Endothelial cell of umbilical vein (primary cell): ENCODE measurements around the gene PROCA1. TPM values are rescaled to one million over a fixed set of nuclear protein-coding genes. Genes with fewer than 3 reads are reported as not detected.

Experiments
- BruUV-seq: library from RNA; stranded (reverse); fragments of 400-500 nt; replicated peaks from 2 replicates; lab custom pipeline; 2021; lab: Mats Ljungman, UMichigan
- CTCF ChIA-PET: fragments of 300-600, 350-600 bp; sonication (Branson Sonifier 250); formaldehyde crosslinking; loops from one replicate; lab custom pipeline; 2021; ENCODE audit warnings: antibody characterized with exemption, inconsistent platforms; lab: Charles Lee
- POLR2A ChIA-PET: fragments of 300-600, 350-600 bp; sonication (Branson Sonifier 250); formaldehyde crosslinking; loops from one replicate; lab custom pipeline; 2021; ENCODE audit warnings: antibody characterized with exemption, inconsistent platforms; lab: Charles Lee
- DNase-seq: peaks from one replicate; pipeline ENCODE4 v3.0.0-alpha.2; 2011; ENCODE audit warnings: low read depth, low spot score
- FAIRE-seq: peaks from 2 replicates; lab custom pipeline; 2011; peaks lifted over from hg19 to GRCh38; lab: Jason Lieb, UNC
- H2AFZ ChIP-seq: 2 replicates; pipeline ENCODE4 v1.6.0; 2012; ENCODE audit warnings: low read depth, low read length, control low read depth, inconsistent platforms
- H3K27ac ChIP-seq: 2 replicates; pipeline ENCODE4 v1.5.1; 2011; ENCODE audit warnings: low read depth, mild to moderate bottlenecking, control low read depth, low read length, moderate library complexity; ENCODE audit not compliant: insufficient read depth
- H3K27me3 ChIP-seq, 2 experiments: 2 replicates each; pipeline versions ENCODE4 v1.6.0 to v1.6.1; 2011; ENCODE audit warnings: low read length in 2 of 2, mixed read lengths in 1 of 2; ENCODE audit not compliant: control insufficient read depth in 2 of 2, insufficient read depth in 2 of 2
- H3K36me3 ChIP-seq, 2 experiments: 2 replicates in 1 of 2; 3 replicates in 1 of 2; pipeline ENCODE4 v1.5.1; 2011; ENCODE audit warnings: low read length in 2 of 2, mild to moderate bottlenecking in 1 of 2, moderate library complexity in 1 of 2; ENCODE audit not compliant: control insufficient read depth in 2 of 2, insufficient read depth in 2 of 2; ENCODE audit errors: extremely low read depth in 1 of 2
- H3K4me1 ChIP-seq: 3 replicates; pipeline ENCODE4 v1.5.1; 2011; ENCODE audit warnings: mild to moderate bottlenecking, low read length; ENCODE audit not compliant: control insufficient read depth, insufficient read depth; ENCODE audit errors: extremely low read depth
- H3K4me2 ChIP-seq: 2 replicates; pipeline ENCODE4 v1.6.1; 2011; ENCODE audit warnings: low read length, control low read depth, mixed read lengths; ENCODE audit not compliant: insufficient read depth
- H3K4me3 ChIP-seq, 3 experiments: fragments of 200-600 bp in 1 of 3; sonication (generic), shearing (Covaris generic) in 1 of 3; replicated peaks in 1 of 3; 2 replicates each; pipeline ENCODE4 v1.5.1; 2011 to 2016; ENCODE audit warnings: control low read depth in 3 of 3, low read length in 3 of 3, mild to moderate bottlenecking in 2 of 3, inconsistent platforms in 1 of 3, low read depth in 1 of 3, moderate library complexity in 1 of 3; ENCODE audit not compliant: insufficient read depth in 1 of 3
- H3K79me2 ChIP-seq: 2 replicates; pipeline ENCODE4 v1.6.0; 2012; ENCODE audit warnings: low read length, inconsistent platforms; ENCODE audit not compliant: control insufficient read depth, insufficient read depth
- H3K9ac ChIP-seq: replicated peaks from 2 replicates; pipeline ENCODE3; 2011; ENCODE audit warnings: low read length, control low read depth; ENCODE audit not compliant: insufficient read depth; ENCODE audit errors: extremely low read depth
- H3K9me1 ChIP-seq: replicated peaks from 3 replicates; pipeline ENCODE4 v1.6.0; 2011; ENCODE audit warnings: mild to moderate bottlenecking, low read length; ENCODE audit not compliant: control insufficient read depth, insufficient read depth; ENCODE audit errors: extremely low read depth
- H3K9me3 ChIP-seq: replicated peaks from 2 replicates; pipeline ENCODE4 v1.5.1; 2012; ENCODE audit warnings: low read length, inconsistent platforms; ENCODE audit not compliant: control insufficient read depth, insufficient read depth
- H4K20me1 ChIP-seq: replicated peaks from 2 replicates; pipeline ENCODE3; 2011; ENCODE audit warnings: mild to moderate bottlenecking, low read length; ENCODE audit not compliant: control insufficient read depth, insufficient read depth; ENCODE audit errors: extremely low read depth
- CTCF ChIP-seq, 2 donors: IDR thresholded peaks; 1 replicate in 1 of 2; 2 replicates in 1 of 2; pipeline ENCODE4 v1.5.1; 2011; ENCODE audit warnings: low read length in 2 of 2, mild to moderate bottlenecking in 2 of 2, moderate library complexity in 2 of 2, control low read depth in 1 of 2, inconsistent platforms in 1 of 2, low read depth in 1 of 2; ENCODE audit not compliant: insufficient read depth in 1 of 2; ENCODE audit errors: extremely low read depth in 1 of 2
- EZH2 ChIP-seq: IDR thresholded peaks from 2 replicates; pipeline ENCODE4 v1.6.1; 2012; ENCODE audit warnings: borderline replicate concordance, low read depth, mild to moderate bottlenecking, moderate library complexity, low read length, inconsistent platforms; ENCODE audit not compliant: severe bottlenecking
- FOS ChIP-seq: IDR thresholded peaks from 2 replicates; pipeline ENCODE4 v1.6.1; 2011; ENCODE audit warnings: mild to moderate bottlenecking, low read length, moderate library complexity, borderline replicate concordance; ENCODE audit not compliant: insufficient read depth
- GATA2 ChIP-seq: IDR thresholded peaks from 2 replicates; pipeline ENCODE4 v1.7.0; 2011; ENCODE audit warnings: low read depth, mild to moderate bottlenecking, moderate library complexity, mixed read lengths, low read length; ENCODE audit not compliant: insufficient read length, insufficient read depth
- JUN ChIP-seq: IDR thresholded peaks from 2 replicates; pipeline ENCODE4 v1.6.1; 2011; ENCODE audit warnings: borderline replicate concordance, low read depth; ENCODE audit not compliant: insufficient read length, insufficient read depth
- MAX ChIP-seq: IDR thresholded peaks from 2 replicates; pipeline ENCODE4 v1.6.1; 2011; ENCODE audit not compliant: insufficient read depth, insufficient read length
- MYC ChIP-seq: IDR thresholded peaks from one replicate; pipeline ENCODE4 v1.6.1; 2011; ENCODE audit warnings: mild to moderate bottlenecking, low read depth, low read length
- POLR2A ChIP-seq: IDR thresholded peaks from 2 replicates; pipeline ENCODE4 v1.6.1; 2012; ENCODE audit warnings: low read depth, mild to moderate bottlenecking, control low read depth, low read length
- POLR2AphosphoS5 ChIP-seq: IDR thresholded peaks from 2 replicates; pipeline ENCODE4 v1.6.1; 2012; ENCODE audit warnings: low read depth, mild to moderate bottlenecking, control low read depth, low read length, moderate library complexity; ENCODE audit not compliant: insufficient read depth
- dilution Hi-C: fragments of 300-500 bp; cut with MboI; formaldehyde crosslinking; loops from one replicate; pipeline ENCODE4 v1.15.0; 2019; ENCODE audit warnings: low sequenced_read_pairs; ENCODE audit not compliant: extremely low pct_ligation_motif_present
- intact Hi-C: fragments of 100-400 bp; cut with micrococcal nuclease; formaldehyde crosslinking; loops from one replicate; pipeline ENCODE4 v1.10.0; 2022
- polyA plus RNA-seq, 4 experiments: library from polyadenylated mRNA; depleted of rRNA in 3 of 4; stranded (reverse) in 3 of 4; unstranded in 1 of 4; fragments of >200 nt; gene quantifications; 2 replicates each; pipeline versions ENCODE4 v1.2.1 to v1.2.3, GENCODE V29; 2011 to 2012; ENCODE audit warnings: missing spikeins in 1 of 4
- total RNA-seq: library from RNA; stranded (reverse); gene quantifications from 2 replicates; pipeline ENCODE4 v1.2.3, GENCODE V29; 2021

The PROCA1 gene
- total and polyA plus RNA-seq, 2 donors (not counting 3 experiments of a cell fraction or from before 2014, with no cell fraction given) = 2.0 to 2.1 TPM

GRCh38 chr17:28682655-28683054 is 29.0 kb downstream of the PROCA1 start:
- Histone ChIP-seq H3K4me3 (no peak overlapping the region), H3K27ac (no peak overlapping the region), H3K9ac (no peak overlapping the region), H3K9me1 (no peaks in the 10 kb centered on the region), H3K4me2 (no peak overlapping the region), H3K79me2 (no peaks in the 10 kb centered on the region), H3K4me1 (no peaks in the 10 kb centered on the region), H3K27me3 (no peaks in the 10 kb centered on the region), H3K36me3 (peaks cover 40 to 63% of the 10 kb centered on the region in 2 experiments), H4K20me1 (no peaks in the 10 kb centered on the region), H3K9me3 (no peaks in the 10 kb centered on the region), H2AFZ (no peak overlapping the region)
- CTCF ChIA-PET = interaction anchor here (1.0 kb wide), 1 partner anchor 36 kb away, joined by 7 read pairs; no protein-coding TSS in a partner anchor
- intact Hi-C loops (no loop called here), dilution Hi-C loops (no loop called here)
- POLR2A ChIA-PET = no interaction called here
- no TSS peak for BruUV-seq
- FAIRE-seq (no peak), DNase-seq (no peak)
- TF ChIP-seq EZH2 (no peak), CTCF (IDR thresholded peaks at IDR 0.05; ENCODE audit: extremely low read depth in 1 of 2, insufficient read depth in 1 of 2, low read depth in 1 of 2, low read length in 2 of 2) (no peak), MAX (no peak), POLR2AphosphoS5 (no peak), GATA2 (no peak), POLR2A (no peak), MYC (no peak), FOS (no peak), JUN (no peak)
